ENCODE results near the gene CERS1.
A peak's percentile ranks its signal among the peaks of the same experiment; 100 is the strongest.

CERS1 gene

GRCh38 chr19:18876865-18877264 lies 19.1 kb downstream of the CERS1 start:
- DNase-seq (ENCODE audit: insufficient read length, low spot score): no peak
- TF ChIP-seq POLR2A (IDR thresholded peaks at IDR 0.05; ENCODE audit: low read depth, low read length): no peak
- TF ChIP-seq SPI1 (IDR thresholded peaks at IDR 0.05; ENCODE audit: low read depth, low read length): no peak
- no peak for TF ChIP-seq POLR2AphosphoS5 (IDR thresholded peaks at IDR 0.05; ENCODE audit: low read depth, low read length)
- no peak for TF ChIP-seq POU2F2 (IDR thresholded peaks at IDR 0.05; ENCODE audit: low read depth, low read length)
- TF ChIP-seq TAF1 (IDR thresholded peaks at IDR 0.05; ENCODE audit: low read depth, low read length): no peak
- no peak for TF ChIP-seq PAX5 (IDR thresholded peaks at IDR 0.05; ENCODE audit: insufficient read depth, low read length, severe bottlenecking)
- no peak for FAIRE-seq

DNA sequence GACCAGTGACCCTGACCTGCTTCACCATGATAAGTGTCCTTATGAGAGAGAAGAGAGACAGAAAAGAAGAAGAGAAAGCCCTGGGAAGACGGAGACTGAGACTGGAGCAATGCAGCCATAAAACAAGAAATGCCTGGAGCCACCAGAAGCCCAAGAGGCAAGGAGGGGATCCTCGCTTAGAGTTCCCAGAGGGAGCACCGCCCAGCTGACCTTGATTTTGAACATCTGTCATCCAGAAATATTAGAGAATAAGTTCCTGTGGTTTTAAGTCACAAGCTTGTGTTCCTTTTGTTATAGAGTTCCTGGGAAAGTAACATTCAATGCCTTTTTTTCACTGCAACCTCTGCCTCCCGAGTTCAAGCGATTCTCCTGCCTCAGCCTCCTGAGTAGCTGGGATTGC lies 20.2 kb downstream of the CERS1 start:
- DNase-seq (ENCODE audit: insufficient read length, low spot score) (no peak), FAIRE-seq (no peak)
- TF ChIP-seq POLR2A (IDR thresholded peaks at IDR 0.05; ENCODE audit: low read depth, low read length) (no peak), POU2F2 (IDR thresholded peaks at IDR 0.05; ENCODE audit: low read depth, low read length) (no peak), SPI1 (IDR thresholded peaks at IDR 0.05; ENCODE audit: low read depth, low read length) (no peak), PAX5 (IDR thresholded peaks at IDR 0.05; ENCODE audit: insufficient read depth, low read length, severe bottlenecking) (no peak), POLR2AphosphoS5 (IDR thresholded peaks at IDR 0.05; ENCODE audit: low read depth, low read length) (no peak), TAF1 (IDR thresholded peaks at IDR 0.05; ENCODE audit: low read depth, low read length) (no peak)

GRCh38 chr19:18871543-18871942 lies 24.4 kb downstream of the CERS1 start:
- TF ChIP-seq PAX5 (IDR thresholded peaks at IDR 0.05; ENCODE audit: insufficient read depth, low read length, severe bottlenecking) (no peak), POLR2AphosphoS5 (IDR thresholded peaks at IDR 0.05; ENCODE audit: low read depth, low read length) (no peak), SPI1 (IDR thresholded peaks at IDR 0.05; ENCODE audit: low read depth, low read length) (no peak), POLR2A (IDR thresholded peaks at IDR 0.05; ENCODE audit: low read depth, low read length) (no peak), POU2F2 (IDR thresholded peaks at IDR 0.05; ENCODE audit: low read depth, low read length) (no peak), TAF1 (IDR thresholded peaks at IDR 0.05; ENCODE audit: low read depth, low read length) (no peak)
- no peak for DNase-seq (ENCODE audit: insufficient read length, low spot score)
- FAIRE-seq: no peak

- no peak for TF ChIP-seq TAF1 (IDR thresholded peaks at IDR 0.05; ENCODE audit: low read depth, low read length)
- TF ChIP-seq POU2F2 (IDR thresholded peaks at IDR 0.05; ENCODE audit: low read depth, low read length): no peak
- TF ChIP-seq POLR2A (IDR thresholded peaks at IDR 0.05; ENCODE audit: low read depth, low read length): no peak
- no peak for TF ChIP-seq PAX5 (IDR thresholded peaks at IDR 0.05; ENCODE audit: insufficient read depth, low read length, severe bottlenecking)
- TF ChIP-seq SPI1 (IDR thresholded peaks at IDR 0.05; ENCODE audit: low read depth, low read length): no peak
- TF ChIP-seq POLR2AphosphoS5 (IDR thresholded peaks at IDR 0.05; ENCODE audit: low read depth, low read length): no peak
- no peak for DNase-seq (ENCODE audit: insufficient read length, low spot score)
- FAIRE-seq: no peak
Observed at GRCh38 chr19:18870531-18871172, 25.3 kb downstream of the CERS1 start.

DNA sequence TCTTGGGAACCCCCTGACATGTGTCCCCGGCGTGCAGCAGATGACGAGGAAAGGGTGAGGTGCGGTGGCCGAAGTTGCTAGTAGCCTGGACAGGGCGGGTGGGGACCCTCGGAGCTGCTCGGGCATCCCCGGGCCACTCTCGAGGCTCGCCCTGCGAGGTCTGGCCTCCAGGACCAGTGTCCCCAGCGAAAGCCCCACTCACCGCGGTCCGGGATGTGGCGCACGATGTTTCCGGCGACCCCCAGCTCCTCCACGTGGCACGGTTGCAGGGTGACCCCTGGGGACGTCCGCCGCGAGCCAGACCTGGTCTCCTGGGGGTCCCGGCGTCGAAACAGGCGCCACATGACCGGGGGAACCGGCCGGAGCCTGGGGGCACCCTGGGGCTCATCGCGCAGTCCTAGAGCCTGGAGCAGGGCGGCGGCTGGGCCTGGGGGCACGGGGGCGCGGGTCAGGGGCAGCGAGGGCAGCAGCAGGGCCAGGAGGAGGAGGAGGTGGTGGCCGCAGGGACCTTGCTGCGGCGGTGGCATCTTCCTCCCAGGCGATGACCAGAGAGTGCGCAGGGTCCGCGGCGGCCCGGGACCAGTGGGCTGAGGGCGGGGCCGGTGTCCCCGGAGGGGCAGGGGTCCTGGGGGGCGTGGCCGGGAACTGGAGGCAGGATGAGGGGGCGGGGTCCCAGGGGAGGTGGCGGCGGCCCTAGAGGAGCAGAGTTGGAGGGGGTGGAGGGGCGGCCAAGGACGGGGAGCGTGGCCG lies 26.0 kb downstream of the CERS1 start:
- TF ChIP-seq POLR2A (IDR thresholded peaks at IDR 0.05; ENCODE audit: low read depth, low read length) (no peak), POLR2AphosphoS5 (IDR thresholded peaks at IDR 0.05; ENCODE audit: low read depth, low read length) (no peak), TAF1 (IDR thresholded peaks at IDR 0.05; ENCODE audit: low read depth, low read length) (no peak), POU2F2 (IDR thresholded peaks at IDR 0.05; ENCODE audit: low read depth, low read length) (no peak), SPI1 (IDR thresholded peaks at IDR 0.05; ENCODE audit: low read depth, low read length) (no peak), PAX5 (IDR thresholded peaks at IDR 0.05; ENCODE audit: insufficient read depth, low read length, severe bottlenecking) (no peak)
- DNase-seq (ENCODE audit: insufficient read length, low spot score): no peak
- no peak for FAIRE-seq

- no peak for TF ChIP-seq TAF1 (IDR thresholded peaks at IDR 0.05; ENCODE audit: low read depth, low read length)
- TF ChIP-seq POLR2AphosphoS5 (IDR thresholded peaks at IDR 0.05; ENCODE audit: low read depth, low read length): 0 out of 2 replicates have a peak, but pooled peaks have one; percentile 2
- DNase-seq (ENCODE audit: insufficient read length, low spot score) (no peak), FAIRE-seq (no peak)
Observed at GRCh38 chr19:18869023-18869618, 26.8 kb downstream of the CERS1 start.

- TF ChIP-seq TAF1 (IDR thresholded peaks at IDR 0.05; ENCODE audit: low read depth, low read length) (no peak), POLR2AphosphoS5 (IDR thresholded peaks at IDR 0.05; ENCODE audit: low read depth, low read length) (peak; percentile 14; the same call in 1 of the 2 replicates)
- FAIRE-seq (no peak), DNase-seq (ENCODE audit: insufficient read length, low spot score) (no peak)
Observed at GRCh38 chr19:18868380-18869022, 27.5 kb downstream of the CERS1 start.

DNA sequence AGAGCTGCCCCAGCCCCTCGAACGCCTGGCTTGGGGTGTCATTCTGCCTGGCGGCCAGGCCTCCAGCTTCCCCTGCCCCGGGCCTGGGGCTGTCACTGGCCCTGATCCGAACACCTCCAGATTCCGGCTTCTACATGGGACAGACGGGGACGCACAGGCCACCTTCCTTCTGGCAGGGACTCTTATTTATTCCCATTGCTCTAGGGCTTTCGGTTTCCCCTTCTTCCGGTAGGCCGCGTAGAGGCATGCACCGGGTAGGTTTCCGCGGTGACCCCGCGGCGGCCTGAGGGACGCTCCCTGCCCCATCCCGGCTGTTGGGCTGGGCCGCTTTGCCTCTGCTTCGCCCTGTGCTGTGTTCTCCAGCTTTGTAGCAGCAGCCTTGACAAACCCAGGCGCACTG lies 28.2 kb downstream of the CERS1 start:
- TF ChIP-seq PAX5 (IDR thresholded peaks at IDR 0.05; ENCODE audit: insufficient read depth, low read length, severe bottlenecking) (no peak), TAF1 (IDR thresholded peaks at IDR 0.05; ENCODE audit: low read depth, low read length) (no peak), SPI1 (IDR thresholded peaks at IDR 0.05; ENCODE audit: low read depth, low read length) (no peak), POU2F2 (IDR thresholded peaks at IDR 0.05; ENCODE audit: low read depth, low read length) (no peak), POLR2A (IDR thresholded peaks at IDR 0.05; ENCODE audit: low read depth, low read length) (no peak)
- FAIRE-seq: no peak
- no peak for DNase-seq (ENCODE audit: insufficient read length, low spot score)

GRCh38 chr19:18867199-18867598 lies 28.8 kb downstream of the CERS1 start:
- FAIRE-seq (no peak), DNase-seq (ENCODE audit: insufficient read length, low spot score) (no peak)
- TF ChIP-seq POU2F2 (IDR thresholded peaks at IDR 0.05; ENCODE audit: low read depth, low read length): no peak
- no peak for TF ChIP-seq POLR2A (IDR thresholded peaks at IDR 0.05; ENCODE audit: low read depth, low read length)
- no peak for TF ChIP-seq POLR2AphosphoS5 (IDR thresholded peaks at IDR 0.05; ENCODE audit: low read depth, low read length)
- no peak for TF ChIP-seq SPI1 (IDR thresholded peaks at IDR 0.05; ENCODE audit: low read depth, low read length)
- TF ChIP-seq PAX5 (IDR thresholded peaks at IDR 0.05; ENCODE audit: insufficient read depth, low read length, severe bottlenecking): no peak
- TF ChIP-seq TAF1 (IDR thresholded peaks at IDR 0.05; ENCODE audit: low read depth, low read length): no peak
